Adrenal gland (tissue), 12 donors: ENCODE measurements around the gene SIK2. TPM values are rescaled to one million over a fixed set of nuclear protein-coding genes. Genes with fewer than 3 reads are reported as not detected.
"Not testable (repeated sequence)": the region's sequence is repeated elsewhere in the genome, so short reads cannot be mapped to it uniquely, and the experiment has no call there.

ENCODE experiments used
- DNase-seq, 7 donors: peaks; one replicate each; pipeline ENCODE4 v3.0.0-alpha.2; 2019 to 2020
- H3K27ac ChIP-seq, 5 donors: fragments of 200-600 bp; sonication (generic) in 4 of 5; 1 replicate in 3 of 5; 2 replicates in 2 of 5; pipeline versions ENCODE4 v1.5.1 to v1.8.0; 2016 to 2020; ENCODE audit warnings: mild to moderate bottlenecking in 1 of 5
- H3K27me3 ChIP-seq: fragments of 200-600 bp; 2 replicates; pipeline ENCODE4 v1.8.0; 2021
- H3K36me3 ChIP-seq, 2 donors: fragments of 200-600 bp; replicated peaks in 1 of 2; 1 replicate in 1 of 2; 2 replicates in 1 of 2; pipeline versions ENCODE4 v1.5.1 to v1.8.0; 2018 to 2022
- H3K4me1 ChIP-seq, 2 donors: fragments of 200-600 bp; replicated peaks in 1 of 2; 1 replicate in 1 of 2; 2 replicates in 1 of 2; pipeline versions ENCODE4 v1.5.1 to v1.8.0; 2018 to 2021
- H3K4me3 ChIP-seq, 4 donors: fragments of 200-600 bp; sonication (generic) in 3 of 4; one replicate each; pipeline ENCODE4 v1.5.1; 2016 to 2018
- H3K9me3 ChIP-seq, 3 donors: fragments of 200-600 bp; sonication (generic) in 1 of 3; replicated peaks in 1 of 3; 1 replicate in 2 of 3; 2 replicates in 1 of 3; pipeline versions ENCODE4 v1.5.1 to v1.8.0; 2016 to 2021
- CTCF ChIP-seq, 6 experiments: fragments of 450-650 bp in 4 of 6; fragments of 200-600 bp in 2 of 6; sonication (generic) in 1 of 6; IDR thresholded peaks; 1 replicate in 5 of 6; 2 replicates in 1 of 6; pipeline versions ENCODE4 v1.5.1 to v1.8.0; 2016 to 2021; ENCODE audit warnings: antibody characterized with exemption in 6 of 6, mild to moderate bottlenecking in 2 of 6, moderate library complexity in 1 of 6
- POLR2A ChIP-seq, 2 donors: fragments of 450-650 bp; IDR thresholded peaks; one replicate each; pipeline ENCODE4 v1.6.1; 2017; ENCODE audit warnings: antibody characterized with exemption in 2 of 2, mild to moderate bottlenecking in 2 of 2, moderate library complexity in 1 of 2
- WGBS, 4 donors: extraction: QIAGEN DNeasy Blood & Tissue Kit in 2 of 4; methylation state at CpG; one replicate each; pipeline versions ENCODE4 v1.1.5 to v1.1.7; 2013 to 2017; 5-methylcytosine and 5-hydroxymethylcytosine counted together
- intact Hi-C, 2 donors: fragments of 100-400 bp; cut with DNase I; formaldehyde crosslinking; loops; one replicate each; pipeline versions ENCODE4 v1.14.1 to v1.15.0; 2022 to 2023
- polyA plus RNA-seq, 3 donors: library from polyadenylated mRNA; stranded (reverse); fragments of 200-250 nt in 2 of 3; fragments of 350-450 nt in 1 of 3; fragmentation: Illumina TruSeq in 1 of 3; extraction: RNeasy Lipid Tissue Mini Kit (QIAGEN cat#74804) in 1 of 3; gene quantifications; one replicate each; pipeline ENCODE4 v1.2.3, GENCODE V29; 2013 to 2014
- total RNA-seq, 9 donors: library from RNA; depleted of rRNA in 4 of 9; stranded (reverse); fragments of >200 nt in 4 of 9; fragments of 120-200 nt in 1 of 9; fragmentation: NEBNext Ultra II Directional in 1 of 9; extraction: Animal tissue kit (Norgen Biotek cat#: 25700) in 1 of 9; gene quantifications; one replicate each; pipeline versions ENCODE4 v1.1.0 to v1.2.4, GENCODE V29; 2013 to 2023
- donor health status: healthy with polysubstance abuse.
- donor health status: Bipolar disorder and iron deficiency.
- donor health status: DM: yes; HTN: yes; CAD: no.
- donor health status: DM: no; HTN: no; CAD: no.
- donor health status: DM: no; HTN: no; CAD: no.
- donor health status: DM: yes; HTN: yes; CAD: no.

SIK2 gene
- total and polyA plus RNA-seq, 12 donors: 7.6 to 33.0 (median 25.3) TPM

- 1 to 3% (median 2%) methylated on average over 12 to 28 of the region's 28 CpGs for WGBS, 4 donors
- H3K4me1 ChIP-seq: peaks cover 0 to 28% of the 10 kb centered on the region in 2 donors
- intact Hi-C loops: no loop called here
These were observed 163.2 kb downstream of the SIK2 start for GRCh38 chr11:111765320-111765983.

GRCh38 chr11:111765984-111766833 lies 164.0 kb downstream of the SIK2 start, which contains the start of gene PPP2R1B:
Gene PPP2R1B (minus strand): TSS chr11:111766389. CDS start chr11:111766361, 28 bp downstream.
- TF ChIP-seq POLR2A (IDR thresholded peaks at IDR 0.05) (peak in 1 of 2 donors; percentile 46), CTCF (IDR thresholded peaks at IDR 0.05) (no peak)
- Histone ChIP-seq H3K4me3 (peak within 1 kb of the TSS; percentile 72 to 94 (median 87)), H3K36me3 (peaks cover 0 to 27% of the 10 kb centered on the region in 2 donors), H3K27me3 (no peaks in the 10 kb centered on the region), H3K4me1 (peaks cover 0 to 28% of the 10 kb centered on the region in 2 donors), H3K27ac (peak within 1 kb of the TSS; percentile 48 to 93 (median 82)), H3K9me3 (no peaks in the 10 kb centered on the region)
- WGBS, 4 donors: 0 to 1% (median 1%) methylated on average over 15 to 61 of the region's 61 CpGs
- intact Hi-C loops: no loop called here
- DNase-seq: peak; percentile 65 to 84 (median 74)

More at GRCh38 chr11:111765320-111765983, 163.2 kb downstream of the SIK2 start:
- TF ChIP-seq POLR2A (IDR thresholded peaks at IDR 0.05) (no peak), CTCF (IDR thresholded peaks at IDR 0.05) (no peak)
- H3K9me3 ChIP-seq: no peaks in the 10 kb centered on the region
- H3K4me3 ChIP-seq: peak overlapping the region; percentile 72 to 94 (median 87)
- H3K36me3 ChIP-seq: peaks cover 0 to 34% of the 10 kb centered on the region in 2 donors
- DNase-seq: peak in 1 of 7 donors; percentile 39
- H3K27ac ChIP-seq: peak overlapping the region in 4 of 5 donors; percentile 80 to 93 (median 85)
- no peaks in the 10 kb centered on the region for H3K27me3 ChIP-seq

- 0 to 2% (median 1%) methylated on average over 7 of the region's 7 CpGs for WGBS, 4 donors
- Histone ChIP-seq H3K9me3 (no peaks in the 10 kb centered on the region), H3K27ac (peak overlapping the region; percentile 48 to 93 (median 82)), H3K27me3 (no peaks in the 10 kb centered on the region), H3K4me1 (peaks cover 0 to 28% of the 10 kb centered on the region in 2 donors), H3K36me3 (peaks cover 0 to 21% of the 10 kb centered on the region in 2 donors), H3K4me3 (peak overlapping the region in 2 of 4 donors; percentile 86 to 94)
- peak in 1 of 2 donors; percentile 29 for TF ChIP-seq POLR2A (IDR thresholded peaks at IDR 0.05)
- no peak for TF ChIP-seq CTCF (IDR thresholded peaks at IDR 0.05)
- intact Hi-C loops: no loop called here
- no peak for DNase-seq
These were observed 164.5 kb downstream of the SIK2 start for GRCh38 chr11:111766834-111767142.

- intact Hi-C loops: loop anchor here in 1 of 2 donors (10.0 kb wide), 1 partner anchor 64 kb away; no protein-coding TSS in a partner anchor
- TF ChIP-seq CTCF (IDR thresholded peaks at IDR 0.05) (no peak), POLR2A (IDR thresholded peaks at IDR 0.05) (no peak)
- WGBS, 4 donors: 86 to 95% (median 90%) methylated on average over 4 of the region's 4 CpGs
These were observed 168.4 kb downstream of the SIK2 start for GRCh38 chr11:111770581-111771134.

GRCh38 chr11:111771205-111771604 lies 169.0 kb downstream of the SIK2 start:
- peaks cover 0 to 14% of the 10 kb centered on the region in 2 donors for H3K4me1 ChIP-seq
- not testable (repeated sequence) for H3K27ac ChIP-seq, DNase-seq, H3K4me3 ChIP-seq, H3K9me3 ChIP-seq, H3K27me3 ChIP-seq, H3K36me3 ChIP-seq
- WGBS, 4 donors: 94 to 100% (median 95%) methylated on average over 5 of the region's 5 CpGs
- intact Hi-C loops: loop anchor here in 1 of 2 donors (10.0 kb wide), 1 partner anchor 64 kb away; no protein-coding TSS in a partner anchor

More at GRCh38 chr11:111770581-111771134, 168.4 kb downstream of the SIK2 start:
- peaks cover 0 to 14% of the 10 kb centered on the region in 2 donors for H3K4me1 ChIP-seq
- no peak for DNase-seq
- no peak overlapping the region for H3K4me3 ChIP-seq
- no peaks in the 10 kb centered on the region for H3K36me3 ChIP-seq
- no peaks in the 10 kb centered on the region for H3K27me3 ChIP-seq
- H3K9me3 ChIP-seq: no peaks in the 10 kb centered on the region
- H3K27ac ChIP-seq: no peak overlapping the region
